Erythroblast (primary cell): ENCODE measurements around the gene GRK6.

ENCODE experiments used
- GATA1 ChIP-seq: IDR thresholded peaks from 2 replicates; pipeline ENCODE4 v1.6.1; 2011; ENCODE audit warnings: low read depth, mild to moderate bottlenecking, control low read depth, low read length, moderate library complexity
- POLR2A ChIP-seq: IDR thresholded peaks from 2 replicates; pipeline ENCODE4 v1.6.1; 2011; ENCODE audit warnings: mild to moderate bottlenecking, low read length

- TF ChIP-seq POLR2A (no peak), GATA1 (no peak)
Measured at GRCh38 chr5:177396807-177397206, 29.7 kb upstream of the GRK6 start.
